GM23248 (cell line): ENCODE measurements around the gene C12orf56. TPM values are rescaled to one million over a fixed set of nuclear protein-coding genes. Genes with fewer than 3 reads are reported as not detected.
"Not testable (repeated sequence)": the region's sequence is repeated elsewhere in the genome, so short reads cannot be mapped to it uniquely, and the experiment has no call there.

ENCODE experiments used
- DNase-seq: peaks from one replicate; pipeline ENCODE4 v3.0.0-alpha.2; 2015
- H2AFZ ChIP-seq: fragments of 200-600 bp; sonication (generic); 2 replicates; pipeline ENCODE4 v1.6.1; 2016; ENCODE audit warnings: antibody characterized with exemption
- H3F3A ChIP-seq: fragments of 200-600 bp; sonication (generic); 2 replicates; pipeline ENCODE4 v1.6.1; 2016; ENCODE audit warnings: mild to moderate bottlenecking, antibody characterized with exemption, mixed run types; ENCODE audit not compliant: insufficient read depth
- H3K27ac ChIP-seq: fragments of 200-600 bp; sonication (generic); 2 replicates; pipeline ENCODE4 v1.5.1; 2016; ENCODE audit warnings: mild to moderate bottlenecking
- H3K27me3 ChIP-seq: fragments of 200-600 bp; sonication (generic); replicated peaks from 2 replicates; pipeline ENCODE4 v1.6.1; 2016; ENCODE audit warnings: mild to moderate bottlenecking; ENCODE audit not compliant: insufficient read depth
- H3K36me3 ChIP-seq: fragments of 200-600 bp; sonication (generic); 2 replicates; pipeline ENCODE4 v1.6.1; 2016; ENCODE audit warnings: low read depth, mild to moderate bottlenecking
- H3K4me1 ChIP-seq: fragments of 200-600 bp; sonication (generic); 2 replicates; pipeline ENCODE4 v1.6.1; 2016; ENCODE audit warnings: mild to moderate bottlenecking; ENCODE audit not compliant: insufficient read depth
- H3K4me2 ChIP-seq: fragments of 200-600 bp; sonication (generic); one replicate; pipeline ENCODE4 v1.6.1; 2016; ENCODE audit warnings: mild to moderate bottlenecking; ENCODE audit not compliant: unreplicated experiment
- H3K4me3 ChIP-seq: fragments of 200-600 bp; sonication (generic); 2 replicates; pipeline ENCODE4 v1.5.1; 2016; ENCODE audit warnings: mild to moderate bottlenecking
- H3K79me2 ChIP-seq: fragments of 200-600 bp; sonication (generic); 2 replicates; pipeline ENCODE4 v1.6.1; 2016; ENCODE audit warnings: mild to moderate bottlenecking; ENCODE audit not compliant: insufficient read depth
- H3K9ac ChIP-seq: fragments of 200-600 bp; sonication (generic); 2 replicates; pipeline ENCODE4 v1.6.1; 2016; ENCODE audit warnings: mild to moderate bottlenecking
- H3K9me2 ChIP-seq: fragments of 200-600 bp; sonication (generic); 2 replicates; pipeline ENCODE4 v1.6.1; 2016; ENCODE audit warnings: mixed run types, mild to moderate bottlenecking, moderate library complexity; ENCODE audit not compliant: insufficient read depth
- H3K9me3 ChIP-seq: fragments of 200-600 bp; sonication (generic); one replicate; pipeline ENCODE4 v1.6.1; 2017; ENCODE audit warnings: low read depth
- H4K20me1 ChIP-seq: fragments of 200-600 bp; sonication (generic); 2 replicates; pipeline ENCODE4 v1.6.0; 2016; ENCODE audit not compliant: insufficient read depth
- EZH2 ChIP-seq: fragments of 200-600 bp; sonication (generic); IDR thresholded peaks from 2 replicates; pipeline ENCODE4 v1.6.1; 2018; ENCODE audit warnings: antibody characterized with exemption, mild to moderate bottlenecking; ENCODE audit not compliant: insufficient read depth, poor library complexity, severe bottlenecking
- EZH2phosphoT487 ChIP-seq: fragments of 200-600 bp; sonication (generic); IDR thresholded peaks from 2 replicates; pipeline ENCODE4 v1.6.1; 2018; ENCODE audit warnings: antibody characterized with exemption, moderate library complexity, mild to moderate bottlenecking, low read depth; ENCODE audit not compliant: insufficient read depth
- WGBS, 2 experiments: methylation state at CpG; one replicate each; pipeline ENCODE4 v1.1.6; 2015 to 2017; ENCODE audit warnings: low lambda C conversion rate in 2 of 2, low coverage in 1 of 2; ENCODE audit errors: missing lambda C conversion rate in 2 of 2; 5-methylcytosine and 5-hydroxymethylcytosine counted together
- in situ Hi-C: fragments of 300-500 bp; cut with MboI; formaldehyde crosslinking; loops from 2 replicates; pipeline ENCODE4 v1.15.0; 2020
- polyA plus RNA-seq: library from polyadenylated mRNA; unstranded; fragments of >200 nt; fragmentation: Nextera tagmentation; extraction: Ambion mirVana; gene quantifications from 2 replicates; pipeline ENCODE4 v1.2.1, GENCODE V29; 2016
- total RNA-seq: library from RNA; depleted of rRNA; stranded (reverse); fragments of >200 nt; shearing (Covaris generic); gene quantifications from 2 replicates; pipeline ENCODE4 v1.2.3, GENCODE V29; 2014

C12orf56 gene
- total and polyA plus RNA-seq, 2 experiments from 2014 or later: 0.43 to 0.90 TPM

GRCh38 chr12:64335886-64336466 lies 54.6 kb downstream of the C12orf56 start:
- Histone ChIP-seq H3K79me2 (no peaks in the 10 kb centered on the region), H3K9ac (no peak overlapping the region), H3K36me3 (no peaks in the 10 kb centered on the region), H3K4me1 (no peaks in the 10 kb centered on the region), H3F3A (no peaks in the 10 kb centered on the region), H3K4me2 (no peak overlapping the region), H3K27ac (no peak overlapping the region), H3K4me3 (no peak overlapping the region), H4K20me1 (no peaks in the 10 kb centered on the region), H3K27me3 (no peaks in the 10 kb centered on the region), H2AFZ (no peak overlapping the region), H3K9me3 (no peaks in the 10 kb centered on the region), H3K9me2 (no peaks in the 10 kb centered on the region)
- in situ Hi-C loops: no loop called here
- TF ChIP-seq EZH2 (no peak), EZH2phosphoT487 (no peak)
- no peak for DNase-seq
- 85 to 90% methylated on average over 4 of the region's 4 CpGs for WGBS, 2 experiments

GRCh38 chr12:64332938-64333337 lies 57.6 kb downstream of the C12orf56 start:
- no peaks in the 10 kb centered on the region for H3K27me3 ChIP-seq
- H2AFZ ChIP-seq: no peak overlapping the region
- no peak overlapping the region for H3K9ac ChIP-seq
- no peaks in the 10 kb centered on the region for H4K20me1 ChIP-seq
- H3K36me3 ChIP-seq: no peaks in the 10 kb centered on the region
- no peaks in the 10 kb centered on the region for H3K79me2 ChIP-seq
- no peaks in the 10 kb centered on the region for H3F3A ChIP-seq
- in situ Hi-C loops: no loop called here
- no peak overlapping the region for H3K27ac ChIP-seq
- no peaks in the 10 kb centered on the region for H3K4me1 ChIP-seq
- 71 to 76% methylated on average over 2 of the region's 2 CpGs for WGBS, 2 experiments
- DNase-seq: no peak
- H3K9me2 ChIP-seq: no peaks in the 10 kb centered on the region
- no peak overlapping the region for H3K4me3 ChIP-seq
- no peak overlapping the region for H3K4me2 ChIP-seq
- no peaks in the 10 kb centered on the region for H3K9me3 ChIP-seq
- TF ChIP-seq EZH2phosphoT487 (no peak), EZH2 (no peak)

DNA sequence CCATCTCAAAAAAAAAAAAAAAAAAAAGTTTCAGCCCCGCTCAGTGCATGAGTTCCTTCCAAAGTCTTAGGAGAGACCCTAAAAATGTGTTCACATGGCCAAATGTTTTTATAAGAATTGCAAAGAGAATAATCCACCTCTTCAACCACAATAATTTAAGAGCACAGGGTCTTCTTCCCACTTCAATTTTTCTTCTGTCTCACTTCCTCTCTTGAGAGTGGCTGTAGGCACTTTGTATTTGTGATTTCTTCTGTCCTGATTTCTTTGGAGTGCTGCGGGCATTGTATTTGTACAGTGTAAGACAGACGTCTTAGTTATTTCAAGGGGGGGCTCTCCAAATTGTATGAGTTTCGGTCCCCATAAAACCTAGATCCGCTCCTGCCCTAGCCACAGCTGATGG lies 58.3 kb downstream of the C12orf56 start:
- Histone ChIP-seq H3F3A (no peaks in the 10 kb centered on the region), H3K79me2 (no peaks in the 10 kb centered on the region), H2AFZ (no peak overlapping the region), H3K9me2 (no peaks in the 10 kb centered on the region), H3K27me3 (no peaks in the 10 kb centered on the region), H4K20me1 (no peaks in the 10 kb centered on the region), H3K36me3 (no peaks in the 10 kb centered on the region), H3K9ac (no peak overlapping the region), H3K4me1 (no peaks in the 10 kb centered on the region), H3K9me3 (no peaks in the 10 kb centered on the region), H3K4me3 (no peak overlapping the region), H3K27ac (no peak overlapping the region), H3K4me2 (no peak overlapping the region)
- 89 to 92% methylated on average over 5 of the region's 5 CpGs for WGBS, 2 experiments
- DNase-seq: no peak
- TF ChIP-seq EZH2: no peak
- no peak for TF ChIP-seq EZH2phosphoT487
- in situ Hi-C loops: no loop called here

DNA sequence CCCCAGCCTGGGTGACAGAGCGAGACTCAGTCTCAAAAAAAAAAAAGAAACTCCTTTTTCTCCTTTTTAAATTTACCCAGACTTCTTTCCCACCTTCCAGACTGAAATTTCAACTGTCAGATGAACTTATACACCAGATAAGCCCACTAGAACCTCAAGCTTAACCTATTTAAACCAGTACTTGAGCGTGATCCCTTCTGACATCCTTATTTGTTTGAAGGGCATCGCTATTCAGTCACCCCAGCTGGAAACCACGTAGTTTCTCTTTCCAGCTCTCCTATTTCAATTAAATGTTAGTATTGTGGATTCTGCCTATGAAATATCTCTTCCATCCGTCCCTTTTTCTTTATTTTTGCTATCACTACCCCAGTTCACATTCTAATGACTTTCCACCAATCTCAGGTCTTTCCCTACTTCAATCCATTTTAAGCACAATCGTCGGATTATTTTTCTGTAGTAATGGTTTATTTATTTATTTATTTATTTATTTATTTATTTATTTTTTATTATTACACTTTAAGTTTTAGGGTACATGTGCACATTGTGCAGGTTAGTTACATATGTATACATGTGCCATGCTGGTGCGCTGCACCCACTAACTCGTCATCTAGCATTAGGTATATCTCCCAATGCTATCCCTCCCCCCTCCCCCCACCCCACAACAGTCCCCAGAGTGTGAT lies 61.4 kb downstream of the C12orf56 start:
- H3F3A ChIP-seq, DNase-seq, H3K4me3 ChIP-seq, H3K79me2 ChIP-seq, H3K9me3 ChIP-seq, H3K9ac ChIP-seq, H3K4me1 ChIP-seq, H3K27ac ChIP-seq, H3K27me3 ChIP-seq, H2AFZ ChIP-seq, H3K36me3 ChIP-seq, H3K4me2 ChIP-seq, H4K20me1 ChIP-seq, H3K9me2 ChIP-seq, in situ Hi-C loops: not testable (repeated sequence)
- WGBS, 2 experiments: 92 to 94% methylated on average over 7 to 8 of the region's 9 CpGs
